Ovary (tissue), 9 donors: Measurements from ENCODE around the gene IQSEC3. TPM values are rescaled to one million over a fixed set of nuclear protein-coding genes. Genes with fewer than 3 reads are reported as not detected.

Source experiments
- DNase-seq, 5 donors: peaks; one replicate each; pipeline ENCODE4 v3.0.0-alpha.2; 2019 to 2020
- H3K27ac ChIP-seq, 2 donors: fragments of 200-600 bp; one replicate each; pipeline versions ENCODE4 v1.5.1 to v1.8.0; 2019 to 2022
- H3K27me3 ChIP-seq: fragments of 200-600 bp; one replicate; pipeline ENCODE4 v1.8.0; 2022
- H3K36me3 ChIP-seq: fragments of 200-600 bp; sonication (generic); one replicate; pipeline ENCODE4 v1.5.1; 2019
- H3K4me1 ChIP-seq: one replicate; pipeline ENCODE4 v1.8.1; 2013; ENCODE audit warnings: mild to moderate bottlenecking, moderate library complexity; ENCODE audit not compliant: insufficient read depth
- H3K4me3 ChIP-seq: fragments of 200-600 bp; sonication (generic); one replicate; pipeline ENCODE4 v1.5.1; 2017
- H3K9me3 ChIP-seq, 2 donors: fragments of 200-600 bp in 1 of 2; sonication (generic) in 1 of 2; one replicate each; pipeline versions ENCODE4 v1.5.1 to v1.8.1; 2013 to 2019; ENCODE audit warnings: mild to moderate bottlenecking in 1 of 2, moderate library complexity in 1 of 2
- EP300 ChIP-seq: sonication (generic); formaldehyde crosslinking; IDR thresholded peaks from one replicate; pipeline ENCODE4 v1.6.1; 2017; ENCODE audit warnings: antibody characterized with exemption
- POLR2A ChIP-seq: fragments of 450-650 bp; IDR thresholded peaks from one replicate; pipeline ENCODE4 v1.6.1; 2017; ENCODE audit warnings: antibody characterized with exemption, mild to moderate bottlenecking, moderate library complexity
- WGBS, 3 donors: extraction: QIAGEN DNeasy Blood & Tissue Kit in 1 of 3; methylation state at CpG; one replicate each; pipeline versions ENCODE4 v1.1.5 to v1.1.7; 2013 to 2017; 5-methylcytosine and 5-hydroxymethylcytosine counted together
- intact Hi-C, 4 donors: fragments of 100-400 bp; cut with DNase I; formaldehyde crosslinking; loops; one replicate each; pipeline versions ENCODE4 v1.11.0 to v1.15.1; 2022 to 2023
- polyA plus RNA-seq, 2 donors: library from polyadenylated mRNA; stranded (reverse); fragments of 200-250 nt in 1 of 2; fragments of 350-450 nt in 1 of 2; fragmentation: Illumina TruSeq in 1 of 2; extraction: RNeasy Lipid Tissue Mini Kit (QIAGEN cat#74804) in 1 of 2; gene quantifications; one replicate each; pipeline ENCODE4 v1.2.3, GENCODE V29; 2013 to 2014
- total RNA-seq, 7 donors: library from RNA; depleted of rRNA in 2 of 7; stranded (reverse); fragments of >200 nt in 2 of 7; fragmentation: NEBNext Ultra II Directional in 3 of 7; extraction: Animal tissue kit (Norgen Biotek cat#: 25700) in 3 of 7; gene quantifications; one replicate each; pipeline versions ENCODE4 v1.1.0 to v1.2.4, GENCODE V29; 2016 to 2023
- TF ChIP-seq, protein P1 (sequence below), 3 donors: fragments of 450-650 bp in 2 of 3; fragments of 200-600 bp in 1 of 3; IDR thresholded peaks; one replicate each; pipeline versions ENCODE4 v1.5.1 to v1.8.0; 2016 to 2022; ENCODE audit warnings: antibody characterized with exemption in 3 of 3, mild to moderate bottlenecking in 1 of 3
- donor health status: DM: no; HTN: no; CAD: no; lungs with moderate emphysema.
- donor health status: DM: no; HTN: no; CAD: no.
- donor health status: Bipolar disorder and iron deficiency.
- donor health status: DM: yes; HTN: yes; CAD: no.
- donor health status: DM: no; HTN: no; CAD: no.
- donor health status: DM: yes; HTN: yes; CAD: no.

IQSEC3 gene
- total and polyA plus RNA-seq, 9 donors = 0.88 to 10.0 (median 3.0) TPM

- DNase-seq = no peak
- H3K4me1 ChIP-seq = peaks cover 7% of the 10 kb centered on the region
- intact Hi-C loops = no loop called here
- no peak overlapping the region for H3K27ac ChIP-seq
- no peaks in the 10 kb centered on the region for H3K36me3 ChIP-seq
- no peak overlapping the region for H3K4me3 ChIP-seq
- TF ChIP-seq, protein P1, sequence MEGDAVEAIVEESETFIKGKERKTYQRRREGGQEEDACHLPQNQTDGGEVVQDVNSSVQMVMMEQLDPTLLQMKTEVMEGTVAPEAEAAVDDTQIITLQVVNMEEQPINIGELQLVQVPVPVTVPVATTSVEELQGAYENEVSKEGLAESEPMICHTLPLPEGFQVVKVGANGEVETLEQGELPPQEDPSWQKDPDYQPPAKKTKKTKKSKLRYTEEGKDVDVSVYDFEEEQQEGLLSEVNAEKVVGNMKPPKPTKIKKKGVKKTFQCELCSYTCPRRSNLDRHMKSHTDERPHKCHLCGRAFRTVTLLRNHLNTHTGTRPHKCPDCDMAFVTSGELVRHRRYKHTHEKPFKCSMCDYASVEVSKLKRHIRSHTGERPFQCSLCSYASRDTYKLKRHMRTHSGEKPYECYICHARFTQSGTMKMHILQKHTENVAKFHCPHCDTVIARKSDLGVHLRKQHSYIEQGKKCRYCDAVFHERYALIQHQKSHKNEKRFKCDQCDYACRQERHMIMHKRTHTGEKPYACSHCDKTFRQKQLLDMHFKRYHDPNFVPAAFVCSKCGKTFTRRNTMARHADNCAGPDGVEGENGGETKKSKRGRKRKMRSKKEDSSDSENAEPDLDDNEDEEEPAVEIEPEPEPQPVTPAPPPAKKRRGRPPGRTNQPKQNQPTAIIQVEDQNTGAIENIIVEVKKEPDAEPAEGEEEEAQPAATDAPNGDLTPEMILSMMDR (IDR thresholded peaks at IDR 0.05) = no peak
- TF ChIP-seq EP300 (no peak), POLR2A (no peak)
- WGBS, 3 donors = 53 to 63% (median 54%) methylated on average over 3 of the region's 3 CpGs
- no peaks in the 10 kb centered on the region for H3K9me3 ChIP-seq
- H3K27me3 ChIP-seq = no peaks in the 10 kb centered on the region
These were observed 112.2 kb downstream of the IQSEC3 start for GRCh38 chr12:178829-179109.

DNA sequence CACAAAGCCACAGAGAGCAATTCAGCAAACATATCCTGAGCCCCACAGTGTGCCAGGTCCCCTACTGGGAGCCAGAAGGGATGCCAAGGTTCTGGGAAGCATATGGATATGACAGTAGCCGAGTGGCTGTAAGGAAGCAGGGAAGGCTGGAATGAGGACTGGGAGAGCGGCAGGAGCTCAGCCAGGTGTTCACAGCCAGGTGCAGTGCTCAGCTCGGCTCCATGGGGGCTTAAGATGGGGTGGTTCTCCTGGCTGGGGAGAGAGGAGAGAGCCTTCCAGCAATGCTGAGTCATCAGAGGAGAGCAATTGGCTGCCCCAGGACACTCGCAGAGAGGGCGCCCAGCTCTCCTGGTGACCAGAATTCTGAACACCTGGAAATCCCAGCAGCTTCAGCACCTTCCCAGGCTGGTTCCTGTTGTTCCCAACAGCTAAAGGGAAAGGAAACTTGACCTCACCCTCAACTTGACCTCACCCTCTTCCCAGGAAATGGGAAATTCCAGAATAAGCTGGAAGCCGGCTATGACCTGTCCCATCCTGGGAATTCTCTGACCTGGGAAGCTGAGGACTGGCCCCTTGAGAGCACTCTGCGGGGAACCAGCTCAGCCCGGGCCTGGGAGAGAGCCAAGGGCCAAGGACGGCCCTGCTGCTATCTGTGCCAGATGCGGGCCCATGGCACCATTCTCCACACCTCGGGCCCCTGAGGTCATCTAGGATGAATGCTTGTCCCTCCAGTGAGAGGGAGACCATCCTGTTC is 112.7 kb downstream of the IQSEC3 start:
- Histone ChIP-seq H3K4me3 (no peak overlapping the region), H3K27ac (no peak overlapping the region), H3K36me3 (no peaks in the 10 kb centered on the region), H3K27me3 (no peaks in the 10 kb centered on the region), H3K9me3 (no peaks in the 10 kb centered on the region), H3K4me1 (peaks cover 6% of the 10 kb centered on the region)
- WGBS, 3 donors = 54 to 69% (median 61%) methylated on average over 11 of the region's 11 CpGs
- no peak for TF ChIP-seq EP300
- TF ChIP-seq, protein P1 (IDR thresholded peaks at IDR 0.05) = no peak
- TF ChIP-seq POLR2A = no peak
- no peak for DNase-seq
- intact Hi-C loops = no loop called here

- TF ChIP-seq, protein P1 (IDR thresholded peaks at IDR 0.05) = no peak
- no peak for TF ChIP-seq POLR2A
- no peak for TF ChIP-seq EP300
- WGBS, 3 donors = 68 to 78% (median 78%) methylated on average over 5 of the region's 5 CpGs
- no peaks in the 10 kb centered on the region for H3K36me3 ChIP-seq
- no peaks in the 10 kb centered on the region for H3K27me3 ChIP-seq
- no peak overlapping the region for H3K27ac ChIP-seq
- peaks cover 2% of the 10 kb centered on the region for H3K4me1 ChIP-seq
- no peaks in the 10 kb centered on the region for H3K9me3 ChIP-seq
- no peak overlapping the region for H3K4me3 ChIP-seq
- intact Hi-C loops = no loop called here
- DNase-seq = no peak
These were observed 113.3 kb downstream of the IQSEC3 start for GRCh38 chr12:179885-180284.

DNA sequence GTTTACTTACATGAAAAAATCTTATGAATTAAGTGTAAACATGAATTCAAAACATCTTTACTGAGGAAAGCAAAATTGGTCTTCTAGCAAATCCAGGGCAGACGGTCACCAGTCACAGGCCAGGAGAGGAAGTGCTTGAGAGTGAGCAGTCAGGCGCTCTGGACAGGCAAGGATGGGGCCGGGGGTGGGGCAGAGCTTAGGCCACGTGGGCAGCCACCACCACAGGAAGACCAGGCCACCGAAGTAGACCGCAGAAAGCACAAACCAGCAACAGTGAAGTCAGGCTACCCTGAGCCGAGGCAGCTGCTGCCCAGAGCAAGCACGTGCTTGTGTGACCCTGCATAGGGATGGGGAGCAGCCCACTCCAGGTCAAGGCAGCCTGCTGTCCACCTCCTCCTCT is 113.9 kb downstream of the IQSEC3 start:
- no peaks in the 10 kb centered on the region for H3K4me1 ChIP-seq
- no peaks in the 10 kb centered on the region for H3K27me3 ChIP-seq
- H3K9me3 ChIP-seq = no peaks in the 10 kb centered on the region
- no peak for TF ChIP-seq EP300
- TF ChIP-seq POLR2A = no peak
- TF ChIP-seq, protein P1 (IDR thresholded peaks at IDR 0.05) = no peak
- DNase-seq = no peak
- 20 to 38% (median 25%) methylated on average over 8 of the region's 8 CpGs for WGBS, 3 donors
- no peak overlapping the region for H3K4me3 ChIP-seq
- H3K27ac ChIP-seq = no peak overlapping the region
- H3K36me3 ChIP-seq = no peaks in the 10 kb centered on the region
- intact Hi-C loops = no loop called here
